Caco-2 (cell line): ENCODE data around the gene PCDHGB1. TPM values are rescaled to one million over a fixed set of nuclear protein-coding genes. Genes with fewer than 3 reads are reported as not detected.

Source experiments
- BruUV-seq: library from RNA; stranded (reverse); fragments of 400-500 nt; replicated peaks from 2 replicates; lab custom pipeline; 2021; lab: Mats Ljungman, UMichigan
- CTCF ChIA-PET: fragments of 300-600 bp; sonication (Branson Sonifier 250); formaldehyde crosslinking; loops from one replicate; lab custom pipeline; 2022; ENCODE audit warnings: antibody characterized with exemption; lab: Charles Lee
- POLR2A ChIA-PET: fragments of 300-600 bp; sonication (Branson Sonifier 250); formaldehyde crosslinking; loops from one replicate; lab custom pipeline; 2022; ENCODE audit warnings: antibody characterized with exemption; lab: Charles Lee
- DNase-seq, 2 experiments: peaks; one replicate each; pipeline versions ENCODE4 v3.0.0 to v3.0.0-alpha.2; 2020 to 2022
- H3K27me3 ChIP-seq: replicated peaks from 2 replicates; pipeline ENCODE4 v1.6.0; 2011; ENCODE audit warnings: low read length; ENCODE audit not compliant: control insufficient read depth, insufficient read depth
- H3K36me3 ChIP-seq: 2 replicates; pipeline ENCODE4 v1.5.1; 2011; ENCODE audit warnings: low read length; ENCODE audit not compliant: control insufficient read depth, insufficient read depth
- H3K4me1 ChIP-seq: fragments of 250-450 bp; sonication (Bioruptor Pico); 2 replicates; pipeline ENCODE4 v1.5.1; 2020; ENCODE audit warnings: mild to moderate bottlenecking
- H3K4me3 ChIP-seq: 2 replicates; pipeline ENCODE4 v1.5.1; 2011; ENCODE audit warnings: low read depth, mild to moderate bottlenecking, control low read depth, low read length
- H3K9me3 ChIP-seq: fragments of 250-450 bp; sonication (Bioruptor Pico); 2 replicates; pipeline ENCODE4 v1.5.1; 2020; ENCODE audit warnings: mild to moderate bottlenecking, moderate library complexity
- H3K27ac Mint-ChIP-seq: one replicate; pipeline ENCODE4 v1.8.0; 2022; ENCODE audit warnings: mixed read lengths; ENCODE audit not compliant: unreplicated experiment
- H3K27me3 Mint-ChIP-seq: one replicate; pipeline ENCODE4 v1.8.0; 2022; ENCODE audit warnings: mixed read lengths; ENCODE audit not compliant: insufficient read depth, unreplicated experiment
- H3K36me3 Mint-ChIP-seq: one replicate; pipeline ENCODE4 v1.8.0; 2022; ENCODE audit warnings: mild to moderate bottlenecking, mixed read lengths; ENCODE audit not compliant: insufficient read depth, unreplicated experiment
- H3K4me1 Mint-ChIP-seq: one replicate; pipeline ENCODE4 v1.8.0; 2022; ENCODE audit warnings: low read depth, mixed read lengths; ENCODE audit not compliant: unreplicated experiment
- H3K4me3 Mint-ChIP-seq: one replicate; pipeline ENCODE4 v1.8.0; 2022; ENCODE audit warnings: mild to moderate bottlenecking, moderate library complexity, mixed read lengths; ENCODE audit not compliant: unreplicated experiment
- H3K9me3 Mint-ChIP-seq: one replicate; pipeline ENCODE4 v1.8.0; 2022; ENCODE audit warnings: mixed read lengths; ENCODE audit not compliant: unreplicated experiment
- CTCF ChIP-seq, 2 experiments: fragments of 200-600 bp in 1 of 2; IDR thresholded peaks; 1 replicate in 1 of 2; 2 replicates in 1 of 2; pipeline versions ENCODE4 v1.5.1 to v1.8.0; 2011 to 2022; ENCODE audit warnings: antibody characterized with exemption in 1 of 2, control low read depth in 1 of 2, inconsistent platforms in 1 of 2, low read depth in 1 of 2, low read length in 1 of 2, mild to moderate bottlenecking in 1 of 2, moderate library complexity in 1 of 2; ENCODE audit not compliant: insufficient read depth in 1 of 2, severe bottlenecking in 1 of 2, unreplicated experiment in 1 of 2
- intact Hi-C: fragments of 100-400 bp; cut with micrococcal nuclease; formaldehyde crosslinking; loops from one replicate; pipeline ENCODE4 v1.10.0; 2022; ENCODE audit not compliant: unreplicated experiment
- total RNA-seq: library from RNA; stranded (reverse); gene quantifications from 2 replicates; pipeline ENCODE4 v1.2.3, GENCODE V29; 2022

PCDHGB1 gene
- total RNA-seq, 1 experiment from 2014 or later, result 0.66 TPM

- DNase-seq, result no peak
- ChIA-PET CTCF (no interaction called here), POLR2A (no interaction called here)
- no peaks in the 10 kb centered on the region; the same call in 1 of the 2 replicates for H3K9me3 ChIP-seq
- Mint-ChIP-seq H3K27me3 (no peaks in the 10 kb centered on the region), H3K9me3 (peaks cover 10% of the 10 kb centered on the region), H3K4me1 (no peaks in the 10 kb centered on the region), H3K4me3 (no peak overlapping the region), H3K27ac (no peak overlapping the region), H3K36me3 (peaks cover 5% of the 10 kb centered on the region)
- intact Hi-C loops, result no loop called here
- TF ChIP-seq CTCF (IDR thresholded peaks at IDR 0.05; ENCODE audit: insufficient read depth in 1 of 2, low read depth in 1 of 2, low read length in 1 of 2, severe bottlenecking in 1 of 2, unreplicated experiment in 1 of 2), result no peak
- no peaks in the 10 kb centered on the region for H3K27me3 ChIP-seq
- BruUV-seq, result no TSS peak
- H3K36me3 ChIP-seq, result no peaks in the 10 kb centered on the region
- H3K4me1 ChIP-seq, result no peaks in the 10 kb centered on the region
- no peak overlapping the region for H3K4me3 ChIP-seq
Observed at GRCh38 chr5:141351591-141351990, 1.7 kb downstream of the PCDHGB1 start.

GRCh38 chr5:141354900-141355469 lies 5.1 kb downstream of the PCDHGB1 start, which contains the start of gene PCDHGA4:
PCDHGA4 (plus strand) TSS chr5:141355021; CDS start chr5:141355108, 87 bp downstream.
- H3K4me3 Mint-ChIP-seq, result no peak within 1 kb of the TSS
- Histone ChIP-seq H3K9me3 (no peaks in the 10 kb centered on the region; the same call in 1 of the 2 replicates), H3K36me3 (no peaks in the 10 kb centered on the region), H3K4me1 (no peaks in the 10 kb centered on the region), H3K27me3 (no peaks in the 10 kb centered on the region), H3K4me3 (no peak within 1 kb of the TSS)
- peak; percentile 20 to 22 for TF ChIP-seq CTCF (IDR thresholded peaks at IDR 0.05; ENCODE audit: insufficient read depth in 1 of 2, low read depth in 1 of 2, low read length in 1 of 2, severe bottlenecking in 1 of 2, unreplicated experiment in 1 of 2)
- intact Hi-C loops, result no loop called here
- ChIA-PET CTCF (no interaction called here), POLR2A (no interaction called here)
- no peak for DNase-seq
- H3K36me3 Mint-ChIP-seq, result peaks cover 5% of the 10 kb centered on the region
- H3K27me3 Mint-ChIP-seq, result no peaks in the 10 kb centered on the region
- H3K9me3 Mint-ChIP-seq, result peaks cover 15% of the 10 kb centered on the region
- no peaks in the 10 kb centered on the region for H3K4me1 Mint-ChIP-seq
- no peak within 1 kb of the TSS for H3K27ac Mint-ChIP-seq
- BruUV-seq, result no TSS peak

- ChIA-PET CTCF (no interaction called here), POLR2A (no interaction called here)
- no TSS peak for BruUV-seq
- no peak for TF ChIP-seq CTCF (IDR thresholded peaks at IDR 0.05; ENCODE audit: insufficient read depth in 1 of 2, low read depth in 1 of 2, low read length in 1 of 2, severe bottlenecking in 1 of 2, unreplicated experiment in 1 of 2)
- H3K36me3 Mint-ChIP-seq, result no peaks in the 10 kb centered on the region
- Histone ChIP-seq H3K4me1 (no peaks in the 10 kb centered on the region), H3K36me3 (no peaks in the 10 kb centered on the region), H3K27me3 (no peaks in the 10 kb centered on the region), H3K4me3 (no peak overlapping the region), H3K9me3 (no peaks in the 10 kb centered on the region; the same call in 1 of the 2 replicates)
- intact Hi-C loops, result no loop called here
- peaks cover 11% of the 10 kb centered on the region for H3K9me3 Mint-ChIP-seq
- no peak for DNase-seq
- H3K27me3 Mint-ChIP-seq, result no peaks in the 10 kb centered on the region
- H3K4me1 Mint-ChIP-seq, result no peaks in the 10 kb centered on the region
- no peak overlapping the region for H3K27ac Mint-ChIP-seq
- no peak overlapping the region for H3K4me3 Mint-ChIP-seq
Observed at GRCh38 chr5:141355641-141356040, 5.7 kb downstream of the PCDHGB1 start.
